Subcutaneous adipose tissue (tissue), 4 donors: ENCODE data around the gene REST. TPM values are rescaled to one million over a fixed set of nuclear protein-coding genes. Genes with fewer than 3 reads are reported as not detected.

ENCODE experiments used
- CTCF ChIP-seq: fragments of 450-650 bp; IDR thresholded peaks from one replicate; pipeline ENCODE4 v1.5.1; 2016; ENCODE audit warnings: low read depth, mild to moderate bottlenecking, control low read depth, antibody characterized with exemption, moderate library complexity
- total RNA-seq, 4 donors: library from RNA; depleted of rRNA; stranded (reverse); fragments of >200 nt; gene quantifications; one replicate each; pipeline ENCODE4 v1.1.0, GENCODE V29; 2016

The REST gene
- total RNA-seq, 4 donors from 2014 or later, result 25.1 to 37.2 (median 32.1) TPM

GRCh38 chr4:56905796-56906195 is 1.9 kb upstream of the REST start:
- no peak for TF ChIP-seq CTCF

- TF ChIP-seq CTCF, result no peak
These were observed 959 bp upstream of the REST start for GRCh38 chr4:56906489-56907393.

- no peak for TF ChIP-seq CTCF
These were observed 746 bp downstream of the REST start for GRCh38 chr4:56908206-56909085.

- TF ChIP-seq CTCF, result no peak
These were observed 1.6 kb downstream of the REST start for GRCh38 chr4:56909086-56909894.

- no peak for TF ChIP-seq CTCF
These were observed 2.7 kb downstream of the REST start for GRCh38 chr4:56910172-56910967.

DNA sequence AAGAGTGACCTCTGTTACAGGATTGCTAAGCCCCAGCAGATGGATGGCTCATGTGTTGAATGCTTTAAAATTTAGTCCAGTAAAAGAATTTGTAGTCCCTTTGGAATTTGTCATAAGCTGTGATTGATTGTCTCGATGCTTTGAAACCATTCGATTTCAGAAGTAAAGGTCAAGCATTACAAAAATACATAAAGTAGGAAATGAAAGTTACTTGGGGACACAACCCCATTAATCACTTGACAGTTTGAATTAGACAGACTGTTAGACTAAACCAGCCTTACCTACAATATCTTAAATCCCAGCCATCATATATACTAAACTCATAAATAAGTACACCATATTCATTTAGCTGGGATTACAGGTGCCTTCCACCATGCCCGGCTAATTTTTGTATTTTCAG is 6.6 kb downstream of the REST start:
- no peak for TF ChIP-seq CTCF
